ENCODE data around the gene HAO2. TPM values are rescaled to one million over a fixed set of nuclear protein-coding genes. Genes with fewer than 3 reads are reported as not detected.
"Not testable (repeated sequence)": the region's sequence is repeated elsewhere in the genome, so short reads cannot be mapped to it uniquely, and the experiment has no call there.

The HAO2 gene
- total RNA-seq, 1 donor from 2014 or later = not detected

GRCh38 chr1:119331190-119331515 lies 37.4 kb upstream of the HAO2 start:
- no peaks in the 10 kb centered on the region for H3K27me3 ChIP-seq (ENCODE audit: control insufficient read depth, insufficient read depth, low read length)
- no peaks in the 10 kb centered on the region for H3K36me3 ChIP-seq (ENCODE audit: control insufficient read depth, insufficient read depth, low read length)
- no peak for DNase-seq (ENCODE audit: low read depth)
- no peak overlapping the region for H3K4me3 ChIP-seq (ENCODE audit: low read depth, low read length)
- TF ChIP-seq, protein P1, sequence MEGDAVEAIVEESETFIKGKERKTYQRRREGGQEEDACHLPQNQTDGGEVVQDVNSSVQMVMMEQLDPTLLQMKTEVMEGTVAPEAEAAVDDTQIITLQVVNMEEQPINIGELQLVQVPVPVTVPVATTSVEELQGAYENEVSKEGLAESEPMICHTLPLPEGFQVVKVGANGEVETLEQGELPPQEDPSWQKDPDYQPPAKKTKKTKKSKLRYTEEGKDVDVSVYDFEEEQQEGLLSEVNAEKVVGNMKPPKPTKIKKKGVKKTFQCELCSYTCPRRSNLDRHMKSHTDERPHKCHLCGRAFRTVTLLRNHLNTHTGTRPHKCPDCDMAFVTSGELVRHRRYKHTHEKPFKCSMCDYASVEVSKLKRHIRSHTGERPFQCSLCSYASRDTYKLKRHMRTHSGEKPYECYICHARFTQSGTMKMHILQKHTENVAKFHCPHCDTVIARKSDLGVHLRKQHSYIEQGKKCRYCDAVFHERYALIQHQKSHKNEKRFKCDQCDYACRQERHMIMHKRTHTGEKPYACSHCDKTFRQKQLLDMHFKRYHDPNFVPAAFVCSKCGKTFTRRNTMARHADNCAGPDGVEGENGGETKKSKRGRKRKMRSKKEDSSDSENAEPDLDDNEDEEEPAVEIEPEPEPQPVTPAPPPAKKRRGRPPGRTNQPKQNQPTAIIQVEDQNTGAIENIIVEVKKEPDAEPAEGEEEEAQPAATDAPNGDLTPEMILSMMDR (IDR thresholded peaks at IDR 0.05; ENCODE audit: insufficient read depth, low read length, poor library complexity, severe bottlenecking) = no peak

GRCh38 chr1:119331915-119332314 lies 36.7 kb upstream of the HAO2 start:
- Histone ChIP-seq H3K4me3 (ENCODE audit: low read depth, low read length) (no peak overlapping the region), H3K36me3 (ENCODE audit: control insufficient read depth, insufficient read depth, low read length) (no peaks in the 10 kb centered on the region), H3K27me3 (ENCODE audit: control insufficient read depth, insufficient read depth, low read length) (no peaks in the 10 kb centered on the region)
- DNase-seq (ENCODE audit: low read depth) = no peak
- TF ChIP-seq, protein P1 (IDR thresholded peaks at IDR 0.05; ENCODE audit: insufficient read depth, low read length, poor library complexity, severe bottlenecking) = no peak

DNA sequence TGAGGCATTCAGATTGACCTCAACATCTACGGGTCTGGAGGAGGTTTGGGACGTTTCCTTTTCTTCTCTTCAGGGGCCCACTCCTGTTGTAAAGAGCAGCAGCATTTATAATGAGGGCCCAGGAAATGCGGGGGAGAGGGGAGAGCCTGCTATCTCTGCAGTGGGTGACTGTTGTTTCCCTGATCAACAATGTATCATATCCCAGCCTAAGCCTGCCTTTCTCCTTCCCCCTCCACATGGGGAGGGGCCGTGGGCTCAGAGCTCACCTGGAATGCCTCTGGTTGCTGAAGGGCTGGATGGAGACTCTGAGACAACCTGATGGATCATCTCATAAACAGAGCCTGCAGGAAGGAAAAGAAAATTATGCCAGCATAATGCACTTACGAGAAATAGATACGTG lies 36.0 kb upstream of the HAO2 start:
- TF ChIP-seq, protein P1 (IDR thresholded peaks at IDR 0.05; ENCODE audit: insufficient read depth, low read length, poor library complexity, severe bottlenecking) = no peak

GRCh38 chr1:119333163-119333896 lies 35.3 kb upstream of the HAO2 start:
- Histone ChIP-seq H3K4me3 (ENCODE audit: low read depth, low read length) (no peak overlapping the region), H3K27me3 (ENCODE audit: control insufficient read depth, insufficient read depth, low read length) (no peaks in the 10 kb centered on the region), H3K36me3 (ENCODE audit: control insufficient read depth, insufficient read depth, low read length) (no peaks in the 10 kb centered on the region)
- TF ChIP-seq, protein P1 (IDR thresholded peaks at IDR 0.05; ENCODE audit: insufficient read depth, low read length, poor library complexity, severe bottlenecking) = no peak
- no peak for DNase-seq (ENCODE audit: low read depth)

More for the DNA sequence above, 36.0 kb upstream of the HAO2 start:
- H3K27me3 ChIP-seq (ENCODE audit: control insufficient read depth, insufficient read depth, low read length) = no peaks in the 10 kb centered on the region
- H3K4me3 ChIP-seq (ENCODE audit: low read depth, low read length) = no peak overlapping the region
- no peaks in the 10 kb centered on the region for H3K36me3 ChIP-seq (ENCODE audit: control insufficient read depth, insufficient read depth, low read length)
- no peak for DNase-seq (ENCODE audit: low read depth)

- DNase-seq (ENCODE audit: low read depth); H3K27me3 ChIP-seq (ENCODE audit: control insufficient read depth, insufficient read depth, low read length); H3K4me3 ChIP-seq (ENCODE audit: low read depth, low read length); H3K36me3 ChIP-seq (ENCODE audit: control insufficient read depth, insufficient read depth, low read length): not testable (repeated sequence)
Measured at GRCh38 chr1:119333897-119334250, 34.7 kb upstream of the HAO2 start.

- no peaks in the 10 kb centered on the region for H3K36me3 ChIP-seq (ENCODE audit: control insufficient read depth, insufficient read depth, low read length)
- H3K4me3 ChIP-seq (ENCODE audit: low read depth, low read length) = no peak overlapping the region
- DNase-seq (ENCODE audit: low read depth) = no peak
- no peaks in the 10 kb centered on the region for H3K27me3 ChIP-seq (ENCODE audit: control insufficient read depth, insufficient read depth, low read length)
- TF ChIP-seq, protein P1 (IDR thresholded peaks at IDR 0.05; ENCODE audit: insufficient read depth, low read length, poor library complexity, severe bottlenecking) = no peak
Measured at GRCh38 chr1:119336848-119337247, 31.7 kb upstream of the HAO2 start.
